Loucy (cell line): ENCODE measurements around the gene RNF103.
A peak's percentile ranks its signal among the peaks of the same experiment; 100 is the strongest.

ENCODE experiments used
- H2AFZ ChIP-seq: fragments of 200-600 bp; sonication (generic); 2 replicates; pipeline ENCODE4 v1.6.0; 2016; ENCODE audit warnings: antibody characterized with exemption, mild to moderate bottlenecking, low read length, moderate library complexity
- H3F3A ChIP-seq: fragments of 200-600 bp; 2 replicates; pipeline ENCODE4 v1.6.0; 2016; ENCODE audit warnings: antibody characterized with exemption, low read depth, mild to moderate bottlenecking
- H3K27me3 ChIP-seq: fragments of 200-600 bp; sonication (generic); 2 replicates; pipeline ENCODE4 v1.6.1; 2014; ENCODE audit warnings: low read length, mild to moderate bottlenecking; ENCODE audit not compliant: insufficient read depth, poor library complexity, severe bottlenecking
- H3K36me3 ChIP-seq: fragments of 200-600 bp; sonication (generic); 2 replicates; pipeline ENCODE4 v1.6.1; 2016; ENCODE audit warnings: low read length; ENCODE audit not compliant: insufficient read depth
- H3K4me1 ChIP-seq: fragments of 200-600 bp; sonication (generic); 2 replicates; pipeline ENCODE4 v1.5.1; 2014; ENCODE audit warnings: low read length, mild to moderate bottlenecking; ENCODE audit not compliant: insufficient read depth, poor library complexity, severe bottlenecking
- H3K4me2 ChIP-seq: fragments of 200-600 bp; sonication (generic); 2 replicates; pipeline ENCODE4 v1.6.0; 2014; ENCODE audit warnings: antibody characterized with exemption, low read length, low read depth, mild to moderate bottlenecking; ENCODE audit not compliant: poor library complexity, severe bottlenecking
- H3K4me3 ChIP-seq: fragments of 200-600 bp; sonication (generic); 2 replicates; pipeline ENCODE4 v1.5.1; 2014; ENCODE audit warnings: low read length, mild to moderate bottlenecking, mixed read lengths; ENCODE audit not compliant: poor library complexity, severe bottlenecking
- H3K79me2 ChIP-seq: fragments of 200-600 bp; sonication (generic); 2 replicates; pipeline ENCODE4 v1.6.1; 2014; ENCODE audit warnings: low read length; ENCODE audit not compliant: insufficient read depth
- H3K9ac ChIP-seq: fragments of 200-600 bp; sonication (generic); 2 replicates; pipeline ENCODE4 v1.6.0; 2014; ENCODE audit warnings: mild to moderate bottlenecking, low read depth, low read length, moderate library complexity; ENCODE audit not compliant: poor library complexity, severe bottlenecking
- H3K9me2 ChIP-seq: fragments of 200-600 bp; sonication (generic); replicated peaks from 2 replicates; pipeline ENCODE4 v1.6.1; 2016; ENCODE audit warnings: low read depth, low read length, mixed read lengths
- H3K9me3 ChIP-seq: fragments of 200-600 bp; sonication (generic); 2 replicates; pipeline ENCODE4 v1.6.1; 2014; ENCODE audit warnings: mild to moderate bottlenecking, antibody characterized with exemption, low read length, low read depth; ENCODE audit not compliant: insufficient read depth
- H4K20me1 ChIP-seq: fragments of 200-600 bp; sonication (generic); 2 replicates; pipeline ENCODE4 v1.6.0; 2014; ENCODE audit warnings: antibody characterized with exemption, low read length, mild to moderate bottlenecking; ENCODE audit not compliant: insufficient read depth, poor library complexity, severe bottlenecking
- CTCF ChIP-seq: fragments of 200-600 bp; sonication (generic); conservative IDR thresholded peaks from 2 replicates; pipeline ENCODE4 v1.5.1; 2014; ENCODE audit warnings: mild to moderate bottlenecking, antibody characterized with exemption, low read length
- EZH2phosphoT487 ChIP-seq: fragments of 200-600 bp; IDR thresholded peaks from 2 replicates; pipeline ENCODE4 v1.6.1; 2018; ENCODE audit warnings: antibody characterized with exemption, mild to moderate bottlenecking, moderate library complexity, borderline replicate concordance

The RNF103 gene

GRCh38 chr2:86563650-86564061, 60.0 kb downstream of the RNF103 start:
- H3K79me2 ChIP-seq: peaks cover 35% of the 10 kb centered on the region
- peak overlapping the region; percentile 87 for H3K4me3 ChIP-seq
- TF ChIP-seq CTCF (no peak), EZH2phosphoT487 (no peak)
- H3K9me3 ChIP-seq: no peaks in the 10 kb centered on the region
- peaks cover 33% of the 10 kb centered on the region for H3K4me1 ChIP-seq
- no peaks in the 10 kb centered on the region for H3F3A ChIP-seq
- H3K9ac ChIP-seq: peak overlapping the region; percentile 93
- H2AFZ ChIP-seq: peak overlapping the region; percentile 92
- H4K20me1 ChIP-seq: no peaks in the 10 kb centered on the region
- H3K27me3 ChIP-seq: no peaks in the 10 kb centered on the region
- H3K9me2 ChIP-seq: no peaks in the 10 kb centered on the region
- H3K4me2 ChIP-seq: peak overlapping the region; percentile 96
- no peaks in the 10 kb centered on the region for H3K36me3 ChIP-seq

DNA sequence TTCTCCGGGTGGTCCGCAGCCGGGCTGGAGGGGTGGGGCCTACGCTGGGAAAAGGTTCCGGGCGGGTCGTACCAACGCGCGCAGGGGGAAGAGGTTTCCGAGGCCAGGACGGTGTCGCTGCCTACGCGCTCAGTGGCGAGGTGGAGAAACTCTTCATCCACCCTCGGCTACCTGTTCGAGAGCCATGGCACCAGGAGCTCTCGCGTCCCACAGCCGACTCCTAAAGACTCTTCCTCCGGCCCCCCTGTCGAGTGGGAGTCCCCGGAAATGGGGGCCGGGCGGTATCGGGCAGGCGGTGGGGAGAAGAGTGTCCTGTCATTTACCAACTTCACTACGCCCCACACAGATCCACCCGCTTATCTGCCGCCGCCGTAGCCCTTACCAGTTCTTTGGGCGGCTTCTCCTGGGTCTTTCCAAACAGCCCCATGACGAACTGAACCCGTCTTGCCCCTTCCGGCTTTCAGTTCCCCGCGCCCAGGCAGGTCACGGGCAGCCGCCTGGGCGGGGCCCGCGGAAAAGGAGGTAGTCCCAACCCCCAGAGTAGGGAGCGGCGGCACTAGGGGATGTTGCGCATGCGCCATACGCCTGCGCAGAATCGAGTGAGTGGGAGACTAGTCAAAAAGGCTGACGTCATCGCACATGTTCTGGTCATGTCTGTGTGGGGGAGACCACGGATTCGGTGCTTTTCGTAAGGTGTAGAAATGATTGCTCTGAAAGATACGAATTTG, 60.6 kb downstream of the RNF103 start, which contains the start of gene CHMP3:
Gene CHMP3, minus strand, starts transcription at position 522 of the 728 bp plus-strand sequence. Its CDS starts 95 bp downstream, at position 427.
- Histone ChIP-seq H3K36me3 (no peaks in the 10 kb centered on the region), H2AFZ (peak within 1 kb of the TSS; percentile 92), H3K9ac (peak within 1 kb of the TSS; percentile 93), H3K79me2 (peaks cover 41% of the 10 kb centered on the region), H3K9me2 (no peaks in the 10 kb centered on the region), H3K4me1 (peaks cover 39% of the 10 kb centered on the region), H3K4me3 (peak within 1 kb of the TSS; percentile 87), H3K9me3 (no peaks in the 10 kb centered on the region), H4K20me1 (no peaks in the 10 kb centered on the region), H3F3A (no peaks in the 10 kb centered on the region), H3K4me2 (peak within 1 kb of the TSS; percentile 96), H3K27me3 (no peaks in the 10 kb centered on the region)
- TF ChIP-seq EZH2phosphoT487 (no peak), CTCF (no peak)

DNA sequence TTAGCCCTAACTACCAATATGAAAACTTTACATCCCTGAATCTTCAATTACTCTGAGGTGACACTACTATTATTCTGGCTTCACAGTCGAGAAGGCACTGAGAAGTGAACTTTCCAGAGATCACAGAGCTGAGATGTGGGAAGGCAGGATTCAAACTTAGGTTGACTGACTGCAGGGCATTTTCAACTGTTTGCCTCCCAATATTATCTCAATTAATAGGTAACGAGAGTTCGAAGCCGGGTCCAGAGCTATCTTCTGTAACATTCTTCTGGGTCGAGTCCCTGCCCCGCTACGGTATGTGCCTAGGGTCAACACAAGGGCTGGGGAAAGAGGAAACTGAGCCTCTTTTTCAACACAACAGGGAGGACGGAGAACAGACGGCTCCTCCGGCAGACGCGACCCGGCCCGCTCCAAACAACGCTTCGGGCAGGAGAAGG, 61.2 kb downstream of the RNF103 start:
- peak overlapping the region; percentile 92 for H2AFZ ChIP-seq
- H3K27me3 ChIP-seq: no peaks in the 10 kb centered on the region
- peak overlapping the region; percentile 96 for H3K4me2 ChIP-seq
- no peaks in the 10 kb centered on the region for H4K20me1 ChIP-seq
- H3K9me3 ChIP-seq: no peaks in the 10 kb centered on the region
- no peak for TF ChIP-seq CTCF
- H3K79me2 ChIP-seq: peaks cover 47% of the 10 kb centered on the region
- no peaks in the 10 kb centered on the region for H3F3A ChIP-seq
- H3K4me3 ChIP-seq: peak overlapping the region; percentile 87
- no peaks in the 10 kb centered on the region for H3K9me2 ChIP-seq
- H3K4me1 ChIP-seq: peaks cover 41% of the 10 kb centered on the region
- H3K9ac ChIP-seq: peak overlapping the region; percentile 93
- H3K36me3 ChIP-seq: no peaks in the 10 kb centered on the region
